ENCODE results near the gene ODC1. TPM values are rescaled to one million over a fixed set of nuclear protein-coding genes. Genes with fewer than 3 reads are reported as not detected.

The ODC1 gene
- total and polyA plus RNA-seq, 2 donors (not counting 3 experiments of a cell fraction or from before 2014, with no cell fraction given): 109 to 132 TPM

DNA sequence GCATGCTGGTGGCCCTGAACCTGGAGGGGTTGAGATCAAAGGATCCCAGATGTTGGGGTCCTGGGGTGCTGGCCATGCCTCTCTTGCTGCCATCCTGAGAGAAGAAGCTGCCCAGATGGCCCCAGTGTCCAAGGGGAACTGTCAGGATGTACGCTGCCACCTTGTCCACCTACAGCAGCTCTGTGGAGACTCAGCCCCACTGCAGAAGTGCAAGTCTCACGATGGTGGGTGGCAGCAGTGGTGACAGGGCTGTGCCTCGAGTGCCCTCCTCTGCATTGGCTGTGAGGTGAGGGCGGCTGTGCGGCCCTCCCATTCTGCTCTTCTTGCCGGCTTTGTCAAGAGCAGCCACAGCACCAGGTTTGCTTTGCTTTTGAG is 24.7 kb downstream of the ODC1 start:
- H3K9ac ChIP-seq (replicated peaks; ENCODE audit: extremely low read depth, insufficient read depth, low read length): no peak overlapping the region
- H3K36me3 ChIP-seq (ENCODE audit: control insufficient read depth in 2 of 2, extremely low read depth in 1 of 2, insufficient read depth in 2 of 2, low read length in 2 of 2): peaks cover 0 to 9% of the 10 kb centered on the region in 2 experiments
- CTCF ChIA-PET: interaction anchor here (0.7 kb wide), 1 partner anchor 11 kb away, joined by 3 read pairs; no protein-coding TSS in a partner anchor

DNA sequence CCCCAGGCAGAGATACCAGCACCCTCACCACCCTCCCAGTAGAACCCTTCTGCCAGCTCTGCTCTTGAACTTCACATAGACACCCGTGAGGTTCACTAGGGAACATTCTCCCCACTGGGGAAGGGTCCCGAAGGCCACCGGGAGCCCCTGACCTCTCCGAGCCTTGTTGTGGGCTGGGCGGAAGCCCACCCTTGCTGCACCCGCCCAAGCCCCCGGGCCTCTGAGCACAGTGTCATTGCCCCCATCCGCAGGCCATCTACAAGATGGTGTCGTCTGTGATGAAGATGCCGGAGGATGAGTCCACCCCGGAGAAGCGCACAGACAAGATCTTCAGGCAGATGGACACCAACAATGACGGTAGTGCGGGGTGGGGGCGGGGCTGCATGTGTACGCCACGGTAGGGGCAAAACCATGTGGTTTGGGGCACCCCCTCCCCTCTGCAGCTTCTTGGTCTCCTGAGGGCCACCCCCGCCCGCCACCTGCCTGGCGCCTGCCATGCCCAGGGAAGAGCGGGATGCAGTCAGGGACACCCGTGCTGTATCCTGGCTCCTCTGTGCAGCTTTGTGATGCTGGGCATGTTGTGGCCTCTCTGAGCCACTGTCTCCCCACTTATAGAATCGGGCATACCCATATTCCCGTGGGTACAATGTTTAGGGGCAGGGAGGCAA is 25.3 kb downstream of the ODC1 start:
- no peaks in the 10 kb centered on the region for H3K9me3 ChIP-seq (replicated peaks; ENCODE audit: control insufficient read depth, insufficient read depth, low read length)
- FAIRE-seq (no peak), DNase-seq (ENCODE audit: low read depth, low spot score) (no peak)
- no peaks in the 10 kb centered on the region for H3K79me2 ChIP-seq (ENCODE audit: control insufficient read depth, insufficient read depth, low read length)
- no peaks in the 10 kb centered on the region for H4K20me1 ChIP-seq (replicated peaks; ENCODE audit: control insufficient read depth, extremely low read depth, insufficient read depth, low read length)
- no peak overlapping the region for H3K27ac ChIP-seq (ENCODE audit: insufficient read depth, low read depth, low read length)
- H3K4me2 ChIP-seq (ENCODE audit: insufficient read depth, low read length): no peak overlapping the region
- TF ChIP-seq POLR2A (IDR thresholded peaks at IDR 0.05; ENCODE audit: low read depth, low read length) (no peak), GATA2 (IDR thresholded peaks at IDR 0.05; ENCODE audit: insufficient read depth, insufficient read length, low read depth, low read length) (no peak), FOS (IDR thresholded peaks at IDR 0.05; ENCODE audit: borderline replicate concordance, insufficient read depth, low read length) (no peak), MYC (IDR thresholded peaks at IDR 0.05; ENCODE audit: low read depth, low read length) (no peak), JUN (IDR thresholded peaks at IDR 0.05; ENCODE audit: borderline replicate concordance, insufficient read depth, insufficient read length, low read depth) (no peak), POLR2AphosphoS5 (IDR thresholded peaks at IDR 0.05; ENCODE audit: insufficient read depth, low read depth, low read length) (no peak), EZH2 (IDR thresholded peaks at IDR 0.05; ENCODE audit: borderline replicate concordance, low read depth, low read length, severe bottlenecking) (no peak)
- TF ChIP-seq, protein P1, sequence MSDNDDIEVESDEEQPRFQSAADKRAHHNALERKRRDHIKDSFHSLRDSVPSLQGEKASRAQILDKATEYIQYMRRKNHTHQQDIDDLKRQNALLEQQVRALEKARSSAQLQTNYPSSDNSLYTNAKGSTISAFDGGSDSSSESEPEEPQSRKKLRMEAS (IDR thresholded peaks at IDR 0.05; ENCODE audit: insufficient read depth, insufficient read length): no peak
- TF ChIP-seq, protein P2, sequence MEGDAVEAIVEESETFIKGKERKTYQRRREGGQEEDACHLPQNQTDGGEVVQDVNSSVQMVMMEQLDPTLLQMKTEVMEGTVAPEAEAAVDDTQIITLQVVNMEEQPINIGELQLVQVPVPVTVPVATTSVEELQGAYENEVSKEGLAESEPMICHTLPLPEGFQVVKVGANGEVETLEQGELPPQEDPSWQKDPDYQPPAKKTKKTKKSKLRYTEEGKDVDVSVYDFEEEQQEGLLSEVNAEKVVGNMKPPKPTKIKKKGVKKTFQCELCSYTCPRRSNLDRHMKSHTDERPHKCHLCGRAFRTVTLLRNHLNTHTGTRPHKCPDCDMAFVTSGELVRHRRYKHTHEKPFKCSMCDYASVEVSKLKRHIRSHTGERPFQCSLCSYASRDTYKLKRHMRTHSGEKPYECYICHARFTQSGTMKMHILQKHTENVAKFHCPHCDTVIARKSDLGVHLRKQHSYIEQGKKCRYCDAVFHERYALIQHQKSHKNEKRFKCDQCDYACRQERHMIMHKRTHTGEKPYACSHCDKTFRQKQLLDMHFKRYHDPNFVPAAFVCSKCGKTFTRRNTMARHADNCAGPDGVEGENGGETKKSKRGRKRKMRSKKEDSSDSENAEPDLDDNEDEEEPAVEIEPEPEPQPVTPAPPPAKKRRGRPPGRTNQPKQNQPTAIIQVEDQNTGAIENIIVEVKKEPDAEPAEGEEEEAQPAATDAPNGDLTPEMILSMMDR (IDR thresholded peaks at IDR 0.05; ENCODE audit: extremely low read depth in 1 of 2, insufficient read depth in 1 of 2, low read depth in 1 of 2, low read length in 2 of 2): no peak
- dilution Hi-C loops (cut with MboI; ENCODE audit: extremely low pct_ligation_motif_present, low sequenced_read_pairs): no loop called here
- H3K27me3 ChIP-seq (ENCODE audit: control insufficient read depth in 2 of 2, insufficient read depth in 2 of 2, low read length in 2 of 2): no peaks in the 10 kb centered on the region
- intact Hi-C loops (cut with micrococcal nuclease): no loop called here
- no peaks in the 10 kb centered on the region for H3K9me1 ChIP-seq (replicated peaks; ENCODE audit: control insufficient read depth, extremely low read depth, insufficient read depth, low read length)
- peaks cover 0 to 9% of the 10 kb centered on the region in 2 experiments for H3K36me3 ChIP-seq (ENCODE audit: control insufficient read depth in 2 of 2, extremely low read depth in 1 of 2, insufficient read depth in 2 of 2, low read length in 2 of 2)
- ChIA-PET CTCF (no interaction called here), POLR2A (no interaction called here)
- no peak overlapping the region for H3K9ac ChIP-seq (replicated peaks; ENCODE audit: extremely low read depth, insufficient read depth, low read length)
- H3K4me1 ChIP-seq (ENCODE audit: control insufficient read depth, extremely low read depth, insufficient read depth, low read length): no peaks in the 10 kb centered on the region
- no peak overlapping the region for H2AFZ ChIP-seq (ENCODE audit: low read depth, low read length)
- no TSS peak for BruUV-seq (replicated peaks)
- H3K4me3 ChIP-seq (replicated peaks in 1 of 3; ENCODE audit: insufficient read depth in 1 of 3, low read depth in 1 of 3, low read length in 3 of 3): no peak overlapping the region

More for the DNA sequence above, 24.7 kb downstream of the ODC1 start:
- Histone ChIP-seq H3K79me2 (ENCODE audit: control insufficient read depth, insufficient read depth, low read length) (no peaks in the 10 kb centered on the region), H2AFZ (ENCODE audit: low read depth, low read length) (no peak overlapping the region), H3K4me2 (ENCODE audit: insufficient read depth, low read length) (no peak overlapping the region), H3K9me3 (replicated peaks; ENCODE audit: control insufficient read depth, insufficient read depth, low read length) (no peaks in the 10 kb centered on the region), H3K27me3 (ENCODE audit: control insufficient read depth in 2 of 2, insufficient read depth in 2 of 2, low read length in 2 of 2) (no peaks in the 10 kb centered on the region), H3K4me3 (replicated peaks in 1 of 3; ENCODE audit: insufficient read depth in 1 of 3, low read depth in 1 of 3, low read length in 3 of 3) (no peak overlapping the region), H3K4me1 (ENCODE audit: control insufficient read depth, extremely low read depth, insufficient read depth, low read length) (no peaks in the 10 kb centered on the region), H3K27ac (ENCODE audit: insufficient read depth, low read depth, low read length) (no peak overlapping the region), H4K20me1 (replicated peaks; ENCODE audit: control insufficient read depth, extremely low read depth, insufficient read depth, low read length) (no peaks in the 10 kb centered on the region), H3K9me1 (replicated peaks; ENCODE audit: control insufficient read depth, extremely low read depth, insufficient read depth, low read length) (no peaks in the 10 kb centered on the region)
- TF ChIP-seq GATA2 (IDR thresholded peaks at IDR 0.05; ENCODE audit: insufficient read depth, insufficient read length, low read depth, low read length) (no peak), POLR2AphosphoS5 (IDR thresholded peaks at IDR 0.05; ENCODE audit: insufficient read depth, low read depth, low read length) (no peak), MYC (IDR thresholded peaks at IDR 0.05; ENCODE audit: low read depth, low read length) (no peak)
- dilution Hi-C loops (cut with MboI; ENCODE audit: extremely low pct_ligation_motif_present, low sequenced_read_pairs) (no loop called here), intact Hi-C loops (cut with micrococcal nuclease) (no loop called here)
- POLR2A ChIA-PET: no interaction called here
- DNase-seq (ENCODE audit: low read depth, low spot score) (no peak), FAIRE-seq (no peak)
- BruUV-seq (replicated peaks): no TSS peak
